ENCODE results near the gene CDHR4. TPM values are rescaled to one million over a fixed set of nuclear protein-coding genes. Genes with fewer than 3 reads are reported as not detected.

CDHR4 gene
- total RNA-seq, 2 donors from 2014 or later, result not detected

DNA sequence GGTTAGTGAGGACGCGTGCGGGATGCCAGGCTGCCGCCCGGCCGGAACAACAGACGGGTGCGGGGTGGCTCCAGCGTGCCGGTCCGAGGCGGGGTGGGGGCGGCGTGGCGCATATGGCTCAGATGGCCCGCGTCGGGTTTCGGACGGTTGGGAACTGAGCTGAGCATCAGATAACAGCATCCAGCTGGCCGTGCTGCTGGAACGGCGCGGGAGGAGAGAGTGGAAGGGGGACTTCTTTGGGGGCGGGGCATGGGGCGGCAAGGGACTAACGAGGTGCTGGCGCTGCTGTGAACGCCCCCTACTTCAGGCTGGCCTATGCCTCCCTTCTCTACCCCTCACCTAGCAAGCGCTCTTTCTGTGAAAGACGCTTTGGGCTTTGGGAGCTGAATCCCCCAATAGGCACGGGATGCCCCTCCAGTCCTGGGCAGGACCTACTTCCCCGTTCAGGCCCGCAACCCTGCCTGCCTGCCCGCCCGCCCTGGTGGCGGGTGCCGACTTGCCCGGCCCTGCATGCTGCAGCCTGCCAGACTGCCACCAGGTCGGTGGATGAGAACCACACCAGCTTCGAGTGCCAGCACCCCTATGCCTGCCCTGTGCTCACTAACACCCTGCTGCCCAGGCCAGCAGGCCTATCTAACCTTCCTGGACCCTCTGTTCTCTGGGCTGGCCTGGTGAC, 3.9 kb upstream of the CDHR4 start:
- no peaks in the 10 kb centered on the region for H3K9me3 ChIP-seq (ENCODE audit: control insufficient read depth, low read length)
- Mint-ChIP-seq H3K27me3 (ENCODE audit: insufficient read depth) (peaks cover 57% of the 10 kb centered on the region), H3K4me1 (peaks cover 11% of the 10 kb centered on the region), H3K27ac (no peak overlapping the region), H3K9me3 (no peaks in the 10 kb centered on the region), H3K36me3 (ENCODE audit: low read depth) (no peaks in the 10 kb centered on the region), H3K4me3 (peak overlapping the region; percentile 71)
- no peak for DNase-seq
- peak overlapping the region; percentile 82 for H3K4me3 ChIP-seq (ENCODE audit: low read length)
- peak overlapping the region; percentile 68 for H3K27ac ChIP-seq (ENCODE audit: low read depth, low read length)
- H3K4me1 ChIP-seq (ENCODE audit: control insufficient read depth, insufficient read depth, low read length), result no peaks in the 10 kb centered on the region
- no peaks in the 10 kb centered on the region for H3K36me3 ChIP-seq (ENCODE audit: control insufficient read depth, insufficient read depth, low read length)
- peaks cover 50% of the 10 kb centered on the region for H3K27me3 ChIP-seq (ENCODE audit: control insufficient read depth, insufficient read depth, low read length, poor library complexity, severe bottlenecking)
- TF ChIP-seq, protein P1, sequence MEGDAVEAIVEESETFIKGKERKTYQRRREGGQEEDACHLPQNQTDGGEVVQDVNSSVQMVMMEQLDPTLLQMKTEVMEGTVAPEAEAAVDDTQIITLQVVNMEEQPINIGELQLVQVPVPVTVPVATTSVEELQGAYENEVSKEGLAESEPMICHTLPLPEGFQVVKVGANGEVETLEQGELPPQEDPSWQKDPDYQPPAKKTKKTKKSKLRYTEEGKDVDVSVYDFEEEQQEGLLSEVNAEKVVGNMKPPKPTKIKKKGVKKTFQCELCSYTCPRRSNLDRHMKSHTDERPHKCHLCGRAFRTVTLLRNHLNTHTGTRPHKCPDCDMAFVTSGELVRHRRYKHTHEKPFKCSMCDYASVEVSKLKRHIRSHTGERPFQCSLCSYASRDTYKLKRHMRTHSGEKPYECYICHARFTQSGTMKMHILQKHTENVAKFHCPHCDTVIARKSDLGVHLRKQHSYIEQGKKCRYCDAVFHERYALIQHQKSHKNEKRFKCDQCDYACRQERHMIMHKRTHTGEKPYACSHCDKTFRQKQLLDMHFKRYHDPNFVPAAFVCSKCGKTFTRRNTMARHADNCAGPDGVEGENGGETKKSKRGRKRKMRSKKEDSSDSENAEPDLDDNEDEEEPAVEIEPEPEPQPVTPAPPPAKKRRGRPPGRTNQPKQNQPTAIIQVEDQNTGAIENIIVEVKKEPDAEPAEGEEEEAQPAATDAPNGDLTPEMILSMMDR (conservative IDR thresholded peaks at IDR 0.05), result peak; percentile 35
- WGBS, 2 experiments (ENCODE audit: insufficient coverage in 1 of 2, insufficient read length in 1 of 2), result 20 to 21% methylated on average over 23 to 41 of the region's 41 CpGs
- no peak overlapping the region for H3K9ac ChIP-seq (ENCODE audit: extremely low read depth, low read length, poor library complexity, severe bottlenecking)

DNA sequence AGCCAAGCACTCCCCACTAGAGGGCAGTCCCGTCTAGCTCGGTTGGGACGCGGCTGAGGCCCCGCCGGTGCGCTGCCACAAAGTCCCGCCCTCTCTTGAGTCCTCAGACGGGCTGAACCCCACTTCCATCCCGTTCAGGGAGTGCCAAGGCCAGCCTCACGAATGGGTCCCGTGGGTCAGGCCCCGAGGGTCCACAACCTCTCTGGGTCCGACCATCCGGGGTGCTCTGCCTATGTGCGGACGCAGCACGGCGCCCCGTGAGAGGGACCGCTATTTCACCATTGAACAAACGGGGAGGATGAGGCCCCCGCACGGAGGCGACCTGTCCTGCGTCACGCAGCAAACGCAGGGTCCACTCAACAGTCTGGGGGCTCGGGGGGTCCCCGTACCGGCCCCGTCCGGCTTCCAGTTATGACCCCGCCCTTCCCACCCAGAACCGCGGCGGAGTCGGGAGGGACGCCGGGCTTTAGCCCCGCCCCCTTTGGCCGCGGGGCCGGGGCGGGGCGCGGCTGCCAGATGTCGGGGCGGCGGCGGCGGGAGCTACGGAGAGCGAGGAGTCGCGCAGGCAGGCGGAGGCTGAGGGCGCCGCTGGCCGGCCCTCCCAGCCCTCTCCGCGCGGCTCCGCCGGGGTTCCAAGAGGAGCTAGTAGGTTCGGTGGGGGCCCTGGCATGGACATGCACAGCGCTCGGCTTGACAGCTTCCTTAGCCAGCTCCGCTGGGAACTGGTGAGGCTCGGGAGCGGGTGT, 3.2 kb upstream of the CDHR4 start, which contains the start of gene INKA1:
TSS of gene INKA1 (plus strand) at position 543 of the 746 bp plus-strand sequence. CDS start at position 675, 132 bp downstream.
- no peaks in the 10 kb centered on the region for H3K36me3 Mint-ChIP-seq (ENCODE audit: low read depth)
- peaks cover 11% of the 10 kb centered on the region for H3K4me1 Mint-ChIP-seq
- peak within 1 kb of the TSS; percentile 68 for H3K27ac ChIP-seq (ENCODE audit: low read depth, low read length)
- no peaks in the 10 kb centered on the region for H3K9me3 ChIP-seq (ENCODE audit: control insufficient read depth, low read length)
- peak within 1 kb of the TSS; percentile 82 for H3K4me3 ChIP-seq (ENCODE audit: low read length)
- H3K27ac Mint-ChIP-seq, result no peak within 1 kb of the TSS
- TF ChIP-seq, protein P1 (conservative IDR thresholded peaks at IDR 0.05), result peak; percentile 95
- 0 to 1% methylated on average over 30 to 71 of the region's 71 CpGs for WGBS, 2 experiments (ENCODE audit: insufficient coverage in 1 of 2, insufficient read length in 1 of 2)
- peaks cover 57% of the 10 kb centered on the region for H3K27me3 Mint-ChIP-seq (ENCODE audit: insufficient read depth)
- peak; percentile 96 for DNase-seq
- H3K9me3 Mint-ChIP-seq, result no peaks in the 10 kb centered on the region
- H3K4me1 ChIP-seq (ENCODE audit: control insufficient read depth, insufficient read depth, low read length), result no peaks in the 10 kb centered on the region
- no peak within 1 kb of the TSS for H3K9ac ChIP-seq (ENCODE audit: extremely low read depth, low read length, poor library complexity, severe bottlenecking)
- H3K27me3 ChIP-seq (ENCODE audit: control insufficient read depth, insufficient read depth, low read length, poor library complexity, severe bottlenecking), result peaks cover 50% of the 10 kb centered on the region
- peak within 1 kb of the TSS; percentile 71 for H3K4me3 Mint-ChIP-seq
- no peaks in the 10 kb centered on the region for H3K36me3 ChIP-seq (ENCODE audit: control insufficient read depth, insufficient read depth, low read length)

GRCh38 chr3:49801160-49801559, 1.5 kb upstream of the CDHR4 start:
- Histone ChIP-seq H3K4me1 (ENCODE audit: control insufficient read depth, insufficient read depth, low read length) (no peaks in the 10 kb centered on the region), H3K27me3 (ENCODE audit: control insufficient read depth, insufficient read depth, low read length, poor library complexity, severe bottlenecking) (peaks cover 50% of the 10 kb centered on the region), H3K27ac (ENCODE audit: low read depth, low read length) (no peak overlapping the region), H3K9me3 (ENCODE audit: control insufficient read depth, low read length) (no peaks in the 10 kb centered on the region), H3K4me3 (ENCODE audit: low read length) (no peak overlapping the region), H3K36me3 (ENCODE audit: control insufficient read depth, insufficient read depth, low read length) (no peaks in the 10 kb centered on the region), H3K9ac (ENCODE audit: extremely low read depth, low read length, poor library complexity, severe bottlenecking) (no peak overlapping the region)
- H3K36me3 Mint-ChIP-seq (ENCODE audit: low read depth), result no peaks in the 10 kb centered on the region
- no peak overlapping the region for H3K4me3 Mint-ChIP-seq
- no peak overlapping the region for H3K27ac Mint-ChIP-seq
- no peaks in the 10 kb centered on the region for H3K9me3 Mint-ChIP-seq
- H3K27me3 Mint-ChIP-seq (ENCODE audit: insufficient read depth), result peaks cover 59% of the 10 kb centered on the region
- peaks cover 11% of the 10 kb centered on the region for H3K4me1 Mint-ChIP-seq
- no peak for DNase-seq
- 86 to 91% methylated on average over 2 of the region's 2 CpGs for WGBS, 2 experiments (ENCODE audit: insufficient coverage in 1 of 2, insufficient read length in 1 of 2)
- TF ChIP-seq, protein P1 (conservative IDR thresholded peaks at IDR 0.05), result no peak

Data from endodermal cell (in vitro differentiated cells).